ENCODE data around the gene NDUFB7.
"Not testable (repeated sequence)": the region's sequence is repeated elsewhere in the genome, so short reads cannot be mapped to it uniquely, and the experiment has no call there.

NDUFB7 gene

GRCh38 chr19:14570864-14571527 is 870 bp downstream of the NDUFB7 start:
- DNase-seq (ENCODE audit: low read depth in 3 of 3) = no peak

DNA sequence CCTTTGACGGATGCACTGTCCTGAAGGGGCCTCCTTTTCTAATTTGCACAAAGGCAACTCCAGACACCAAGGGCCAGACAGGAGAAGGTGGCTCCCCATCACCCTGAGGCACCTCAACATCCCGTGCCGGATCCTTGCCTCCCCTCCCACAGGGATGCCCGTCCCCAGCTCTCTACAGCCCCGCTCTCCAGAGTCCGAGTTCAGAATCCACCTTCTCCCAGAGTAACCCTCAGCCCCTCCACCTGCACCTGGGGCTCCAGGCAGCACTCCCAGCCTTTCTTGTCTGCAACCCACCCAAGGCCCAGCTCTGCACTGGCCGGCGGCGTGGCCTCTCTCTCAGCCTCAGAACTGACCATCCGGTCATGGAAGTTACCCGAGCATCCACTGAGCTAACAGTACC is 4.8 kb downstream of the NDUFB7 start:
- no peak for DNase-seq (ENCODE audit: low read depth in 3 of 3)

DNA sequence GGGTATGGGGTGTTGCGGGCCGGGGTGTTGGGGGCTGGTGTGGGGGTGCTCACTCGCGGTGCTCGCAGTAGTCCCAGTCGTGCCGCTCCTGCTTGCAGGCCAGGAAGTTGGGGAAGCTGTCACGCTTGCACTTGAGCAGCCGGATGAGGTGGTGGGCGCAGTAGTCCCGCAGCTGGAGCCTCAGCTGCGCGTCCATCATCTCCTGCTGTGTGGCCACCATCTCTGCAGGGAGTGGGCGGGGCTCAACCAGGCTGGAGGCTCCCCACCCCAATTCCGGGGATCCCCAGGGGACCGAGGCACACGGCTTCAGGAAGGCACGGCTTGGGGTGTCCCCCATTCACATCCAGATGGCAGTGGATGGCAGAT is 5.2 kb downstream of the NDUFB7 start:
- DNase-seq (ENCODE audit: low read depth in 3 of 3) = no peak

DNA sequence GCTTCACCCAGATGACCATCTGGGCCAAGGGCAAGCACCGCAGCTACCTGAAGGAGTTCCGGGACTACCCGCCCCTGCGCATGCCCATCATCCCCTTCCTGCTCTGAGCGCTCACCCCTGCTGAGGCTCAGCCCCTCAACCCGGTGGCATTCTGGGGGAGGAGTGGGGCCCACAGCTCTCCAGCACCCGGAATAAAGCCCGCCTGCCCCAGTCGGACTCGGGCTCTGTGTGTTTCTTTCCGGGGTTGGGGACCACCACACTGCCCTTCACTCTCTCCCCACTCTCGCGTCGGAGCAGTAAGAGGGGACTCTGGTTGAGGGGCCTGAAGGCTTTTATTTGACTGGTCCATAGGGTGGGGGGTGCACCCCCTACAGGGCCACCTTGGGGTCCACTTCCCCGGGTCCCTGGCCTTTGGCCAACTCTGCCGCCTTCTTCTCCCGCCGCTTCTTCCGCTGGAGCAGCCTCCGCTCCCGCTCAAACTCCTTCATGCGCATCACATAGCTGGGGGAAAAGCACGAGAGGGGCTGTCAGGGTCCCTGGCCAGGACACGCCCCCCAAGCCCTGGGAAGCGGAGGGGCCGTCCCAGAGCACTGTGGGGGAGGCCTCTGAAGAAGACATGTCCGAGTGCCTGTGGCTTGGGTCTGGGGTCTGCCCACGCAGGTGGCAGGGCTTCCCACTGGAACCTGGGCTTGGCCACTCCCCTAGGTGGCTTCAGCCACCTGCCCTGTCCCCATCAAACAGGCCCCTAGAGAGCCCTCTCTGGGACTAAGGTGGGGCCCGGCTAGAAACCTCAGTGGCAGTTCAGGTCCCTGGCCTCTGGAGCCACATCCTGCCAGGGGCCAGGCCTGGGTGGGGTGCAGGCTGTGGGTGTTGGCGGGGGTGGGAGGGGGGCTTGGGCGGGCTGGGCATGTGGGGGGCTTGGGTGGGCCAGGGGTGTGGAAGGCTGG is 5.8 kb downstream of the NDUFB7 start:
- DNase-seq (ENCODE audit: low read depth in 3 of 3) = no peak

- DNase-seq (ENCODE audit: low read depth in 3 of 3) = no peak
Measured at GRCh38 chr19:14565298-14565679, 6.6 kb downstream of the NDUFB7 start.

GRCh38 chr19:14564652-14565297 is 7.1 kb downstream of the NDUFB7 start:
- DNase-seq (ENCODE audit: low read depth in 3 of 3) = not testable (repeated sequence)

DNA sequence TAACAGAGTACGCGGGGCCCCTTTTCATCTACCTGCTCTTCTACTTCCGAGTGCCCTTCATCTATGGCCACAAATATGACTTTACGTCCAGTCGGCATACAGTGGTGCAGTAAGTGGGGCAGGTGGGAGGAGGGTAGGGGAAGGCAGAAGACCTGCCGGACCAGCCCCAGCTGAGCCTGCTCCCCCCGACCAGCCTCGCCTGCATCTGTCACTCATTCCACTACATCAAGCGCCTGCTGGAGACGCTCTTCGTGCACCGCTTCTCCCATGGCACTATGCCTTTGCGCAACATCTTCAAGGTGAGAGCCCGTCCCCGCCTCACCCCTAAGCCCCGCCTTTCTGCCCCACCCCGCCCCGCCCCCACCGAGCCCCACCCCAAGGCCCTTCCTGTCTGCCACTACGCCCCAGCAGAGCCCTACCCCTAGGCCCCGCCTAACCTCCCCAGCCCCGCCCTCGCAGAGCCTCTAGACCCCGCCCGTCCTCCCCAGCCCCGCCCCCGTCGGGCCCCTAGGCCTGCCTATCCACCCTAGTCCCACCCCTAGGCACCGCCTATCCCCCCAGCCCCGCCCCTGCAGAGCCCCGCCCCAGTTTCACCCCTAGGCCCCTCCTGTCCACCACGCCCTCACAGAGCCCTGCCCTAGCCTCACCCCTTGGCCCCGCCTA is 7.7 kb downstream of the NDUFB7 start:
- DNase-seq (ENCODE audit: low read depth in 3 of 3) = peak in 1 of 3 experiments; percentile 26

DNA sequence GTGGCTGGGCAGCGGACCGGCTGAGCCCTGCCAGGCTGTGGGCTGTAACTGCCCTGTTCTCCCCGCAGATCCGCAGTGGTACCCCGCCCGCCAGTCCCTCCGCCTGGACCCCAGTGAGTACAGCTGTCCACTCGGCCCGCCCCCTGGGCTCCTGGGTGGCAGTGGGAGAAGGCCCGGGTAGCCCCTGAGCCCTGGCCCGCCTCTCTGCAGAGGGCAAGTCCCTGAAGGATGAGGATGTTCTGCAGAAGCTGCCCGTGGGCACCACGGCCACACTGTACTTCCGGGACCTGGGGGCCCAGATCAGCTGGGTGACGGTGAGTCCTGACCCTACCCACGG is 8.3 kb downstream of the NDUFB7 start:
- no peak for DNase-seq (ENCODE audit: low read depth in 3 of 3)

DNA sequence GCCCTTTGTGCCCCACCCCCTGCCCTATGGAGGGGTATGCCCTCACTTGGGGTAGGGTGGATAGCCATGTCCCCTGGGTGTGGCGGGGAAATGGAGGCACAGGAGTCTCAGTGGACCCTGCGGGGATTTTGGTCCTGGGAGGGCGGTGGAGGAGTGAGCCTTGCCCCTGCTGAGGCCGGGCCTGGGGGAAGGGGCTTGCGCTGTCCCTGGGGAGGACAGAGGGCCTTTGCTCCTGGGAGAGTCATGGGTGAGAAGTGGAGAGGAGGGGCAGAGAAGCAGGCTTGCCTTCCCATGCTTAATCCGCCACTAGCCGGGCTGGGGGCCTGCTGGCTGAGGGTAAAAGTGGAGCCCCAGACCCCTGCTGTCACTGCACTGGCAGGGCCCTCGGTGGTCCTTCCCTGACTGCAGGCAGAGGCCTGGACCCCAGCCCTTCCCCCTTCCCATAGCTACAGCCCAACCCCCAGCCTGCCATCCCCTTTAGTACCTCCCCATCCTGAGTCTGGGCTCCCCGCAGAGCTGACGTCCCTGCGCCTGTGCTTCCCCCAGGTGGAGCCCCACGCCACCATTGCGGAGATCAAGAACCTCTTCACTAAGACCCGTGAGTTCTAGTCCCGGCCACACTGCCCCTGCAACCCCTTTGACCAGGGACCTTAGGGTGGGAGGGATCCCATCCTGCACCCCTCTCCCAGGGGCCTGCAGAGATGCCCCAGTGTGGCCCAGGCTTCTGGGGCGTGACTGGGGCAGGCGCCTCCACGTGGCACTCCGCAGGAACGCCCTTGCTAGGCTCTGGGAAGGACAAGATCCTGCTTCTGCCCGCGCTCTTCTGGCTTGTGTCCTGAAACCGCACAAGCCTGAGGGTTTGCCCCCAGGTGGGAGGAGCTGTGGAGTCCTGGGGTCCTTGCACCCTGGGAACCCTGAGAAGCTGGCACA is 8.9 kb downstream of the NDUFB7 start:
- DNase-seq (ENCODE audit: low read depth in 3 of 3) = no peak

DNA sequence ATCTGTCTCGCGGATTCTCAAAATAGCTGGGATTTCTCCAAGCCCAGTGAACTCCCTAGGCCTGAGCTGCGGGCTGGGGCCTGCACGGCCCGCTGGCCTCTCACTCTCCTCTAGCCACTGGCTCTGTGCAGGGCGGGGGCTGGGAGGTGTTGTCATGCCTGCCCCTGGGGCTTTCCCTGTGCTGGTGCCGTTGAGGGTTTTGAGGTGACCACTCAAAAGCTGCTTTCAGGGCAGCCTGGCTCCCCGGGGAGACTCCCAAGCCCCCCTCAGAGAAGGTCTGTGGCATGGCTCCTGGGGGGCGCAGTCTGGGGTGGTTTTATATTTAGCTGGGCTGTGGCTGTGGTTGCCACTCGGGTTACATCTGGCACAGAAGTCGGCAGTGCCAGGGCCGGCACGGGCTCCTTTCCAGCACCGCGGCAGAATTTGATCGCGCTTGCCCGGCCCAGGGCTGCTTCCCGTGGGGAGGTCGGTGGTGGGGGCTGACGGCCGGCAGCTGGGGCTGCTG is 10.0 kb downstream of the NDUFB7 start:
- no peak for DNase-seq (ENCODE audit: low read depth in 3 of 3)

GRCh38 chr19:14561249-14561648 is 10.6 kb downstream of the NDUFB7 start:
- no peak for DNase-seq (ENCODE audit: low read depth in 3 of 3)

DNA sequence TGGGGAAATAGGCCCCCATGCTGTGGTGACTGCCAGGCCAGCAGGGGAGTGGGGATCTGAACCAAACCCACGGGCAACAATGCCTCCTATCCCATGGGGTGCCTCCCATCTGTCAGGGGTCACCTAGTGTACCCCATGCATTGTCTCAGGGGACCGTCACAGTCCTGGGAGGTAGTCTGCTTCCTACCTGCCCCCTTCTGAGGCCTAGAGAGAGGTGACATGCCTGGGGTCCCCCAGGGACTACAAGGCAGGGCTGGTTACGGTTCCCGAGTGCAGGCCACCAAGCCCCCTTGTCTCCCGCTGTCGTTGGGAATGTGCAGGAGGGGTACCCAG is 11.1 kb downstream of the NDUFB7 start:
- DNase-seq (ENCODE audit: low read depth in 3 of 3) = no peak

GRCh38 chr19:14559916-14560775 is 11.7 kb downstream of the NDUFB7 start:
- no peak for DNase-seq (ENCODE audit: low read depth in 3 of 3)

DNA sequence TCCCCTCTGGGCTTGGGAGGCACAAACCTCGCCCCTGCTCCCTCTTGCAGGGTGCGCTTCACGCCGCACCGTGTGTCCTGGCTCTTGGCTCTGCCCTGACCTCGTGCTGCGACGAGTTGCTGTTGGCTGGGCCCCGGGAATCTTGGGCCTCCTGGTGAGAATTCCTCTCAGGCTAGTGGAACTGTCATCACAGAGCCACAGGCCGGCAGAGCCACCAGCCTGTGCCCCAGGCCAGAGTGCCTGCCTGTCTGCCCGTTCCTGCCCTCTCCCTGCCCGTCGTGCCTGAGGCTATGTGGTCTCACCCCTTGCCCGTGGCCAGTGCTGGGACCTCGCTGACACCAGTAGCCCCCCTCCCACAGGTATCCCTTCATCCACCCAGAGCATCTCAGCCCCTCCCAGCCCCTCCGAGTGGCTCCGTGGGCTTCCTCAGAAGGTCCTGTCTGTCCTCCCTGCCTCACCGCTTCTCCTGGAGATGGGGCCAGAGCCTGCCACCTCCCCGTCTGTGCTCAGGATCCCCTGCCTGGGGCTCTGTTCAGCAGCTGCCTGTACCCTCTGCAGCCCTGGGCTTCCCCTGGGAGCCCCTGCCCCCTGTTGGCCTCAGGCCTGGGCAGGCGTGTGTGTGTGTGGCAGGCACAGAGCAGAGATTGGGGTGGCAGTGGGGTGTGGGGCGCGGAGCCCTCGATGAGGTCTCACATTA is 13.3 kb downstream of the NDUFB7 start:
- no peak for DNase-seq (ENCODE audit: low read depth in 3 of 3)

DNA sequence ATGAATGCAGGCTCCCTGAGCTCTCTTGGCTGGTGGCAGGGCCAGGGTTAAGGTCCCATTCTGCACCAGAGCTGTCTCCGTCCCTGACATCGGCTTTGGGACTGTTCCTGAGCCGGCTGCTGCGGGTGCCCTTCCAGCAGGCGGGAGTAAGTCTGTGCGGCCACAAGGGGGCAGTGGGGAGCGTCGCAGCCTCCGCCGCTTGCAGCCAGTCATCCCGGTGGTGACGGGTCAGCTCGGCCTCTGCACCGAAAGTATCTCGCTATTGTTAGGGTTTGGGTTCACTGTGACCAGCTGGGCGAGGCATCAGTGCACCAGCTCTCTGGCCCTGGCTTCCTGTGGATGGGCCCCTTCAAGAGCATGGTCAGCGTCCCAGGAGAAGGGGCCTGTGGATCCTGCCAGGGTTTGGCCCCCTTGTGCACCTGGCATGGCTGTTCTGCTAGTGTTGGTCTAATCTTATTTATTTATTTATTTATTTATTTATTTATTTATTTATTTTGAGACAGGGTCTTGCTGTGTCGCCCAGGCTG is 15.1 kb downstream of the NDUFB7 start:
- peak; percentile 42 to 53 (median 46) for DNase-seq (ENCODE audit: low read depth in 3 of 3)

GRCh38 chr19:14555918-14556661 is 15.8 kb downstream of the NDUFB7 start:
- DNase-seq (ENCODE audit: low read depth in 3 of 3) = no peak

DNA sequence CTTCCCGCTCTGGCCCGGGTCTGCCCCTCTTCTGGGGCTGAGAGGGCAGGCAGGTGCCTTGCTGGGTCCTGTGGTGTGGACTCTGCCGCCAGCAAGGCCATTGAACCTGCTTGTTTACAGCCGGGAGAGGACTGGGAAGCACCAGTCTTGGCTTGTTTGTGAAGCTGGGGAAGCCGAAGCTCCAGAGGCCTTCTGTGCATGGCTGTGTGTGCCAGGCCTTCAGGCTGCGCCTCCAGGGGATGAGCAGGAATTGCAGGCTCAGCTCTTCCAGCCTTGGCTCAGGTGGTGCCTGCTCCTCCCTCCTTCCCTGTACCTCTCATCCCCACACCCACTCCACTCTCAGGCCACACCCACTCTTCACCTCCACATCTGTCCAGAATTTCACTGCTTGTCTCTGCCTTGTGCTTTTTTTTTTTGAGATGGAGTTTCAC is 17.5 kb downstream of the NDUFB7 start:
- DNase-seq (ENCODE audit: low read depth in 3 of 3) = no peak

DNA sequence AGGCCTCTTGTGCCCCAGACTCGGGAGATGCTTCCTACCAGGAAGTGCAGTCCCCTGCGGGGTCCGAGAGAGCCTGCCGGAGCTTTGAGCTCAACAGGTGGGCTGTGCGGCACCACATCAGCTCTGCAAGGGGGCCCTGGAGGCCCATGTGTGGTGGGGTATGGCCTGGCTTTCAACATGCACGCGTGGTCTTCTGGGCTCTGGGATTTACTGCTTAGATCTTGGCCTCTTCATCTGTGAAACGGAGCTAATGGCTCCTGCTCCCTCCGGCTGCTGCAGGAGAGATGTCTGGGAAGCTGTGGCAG is 18.0 kb downstream of the NDUFB7 start:
- no peak for DNase-seq (ENCODE audit: low read depth in 3 of 3)
